ENCODE measurements around the gene SUCO. TPM values are rescaled to one million over a fixed set of nuclear protein-coding genes. Genes with fewer than 3 reads are reported as not detected.

Gene SUCO
- total and polyA plus RNA-seq, 2 of the 8 experiments (the other 6 are each of a cell fraction or from before 2014, with no cell fraction given): 8.3 to 35.8 TPM

DNA sequence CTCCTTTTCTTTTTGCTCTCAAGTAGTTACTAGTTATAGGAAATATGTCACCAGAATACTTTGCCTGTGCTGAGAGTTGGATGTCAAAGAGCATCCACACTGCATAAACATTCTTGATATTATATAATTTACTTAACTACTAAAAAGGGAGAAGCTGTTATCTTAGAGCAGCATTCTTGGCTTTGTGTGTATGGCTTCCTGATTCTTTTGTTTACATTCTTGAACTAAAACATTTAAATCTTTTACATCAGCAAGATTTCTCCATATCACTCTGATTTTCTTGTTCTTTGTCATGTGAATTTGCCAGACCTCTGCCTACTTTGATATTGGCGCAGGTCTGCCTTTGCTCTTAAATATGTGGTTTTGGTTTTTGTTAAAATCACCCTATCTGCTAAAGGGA, 48.8 kb downstream of the SUCO start:
- H3K23ac ChIP-seq (ENCODE audit: insufficient read length): no peak overlapping the region
- H3K23me2 ChIP-seq (ENCODE audit: low read depth, low read length): no peaks in the 10 kb centered on the region
- no peak overlapping the region for H2AK5ac ChIP-seq (ENCODE audit: low read depth, low read length)
- H3K79me2 ChIP-seq (ENCODE audit: control insufficient read depth in 1 of 2, insufficient read depth in 2 of 2, low read length in 2 of 2): no peaks in the 10 kb centered on the region
- FAIRE-seq (no peak), DNase-seq (ENCODE audit: low read depth in 1 of 2, low spot score in 2 of 2) (no peak)
- no peak overlapping the region for H2BK15ac ChIP-seq (ENCODE audit: low read length)
- H3K56ac ChIP-seq (replicated peaks; ENCODE audit: insufficient read length, low read depth, low read length): no peak overlapping the region
- H4K8ac ChIP-seq (ENCODE audit: extremely low read depth, insufficient read depth, low read length): no peak overlapping the region
- no peak overlapping the region for H3K27ac ChIP-seq (ENCODE audit: low read depth, low read length)
- no peak overlapping the region for H3K18ac ChIP-seq (ENCODE audit: extremely low read depth, low read length)
- no peak overlapping the region for H3K9ac ChIP-seq (replicated peaks in 1 of 4; ENCODE audit: extremely low read depth in 1 of 4, low read depth in 3 of 4, low read length in 3 of 4)
- no peak overlapping the region for H2BK120ac ChIP-seq (replicated peaks; ENCODE audit: low read depth, low read length)
- TF ChIP-seq CHD2 (IDR thresholded peaks at IDR 0.05; ENCODE audit: low read length) (no peak), BACH1 (IDR thresholded peaks at IDR 0.05; ENCODE audit: low read length) (no peak), RNF2 (IDR thresholded peaks at IDR 0.05; ENCODE audit: borderline replicate concordance, low read depth, low read length, missing control alignments, poor library complexity, severe bottlenecking) (no peak)
- TF ChIP-seq, protein P1, sequence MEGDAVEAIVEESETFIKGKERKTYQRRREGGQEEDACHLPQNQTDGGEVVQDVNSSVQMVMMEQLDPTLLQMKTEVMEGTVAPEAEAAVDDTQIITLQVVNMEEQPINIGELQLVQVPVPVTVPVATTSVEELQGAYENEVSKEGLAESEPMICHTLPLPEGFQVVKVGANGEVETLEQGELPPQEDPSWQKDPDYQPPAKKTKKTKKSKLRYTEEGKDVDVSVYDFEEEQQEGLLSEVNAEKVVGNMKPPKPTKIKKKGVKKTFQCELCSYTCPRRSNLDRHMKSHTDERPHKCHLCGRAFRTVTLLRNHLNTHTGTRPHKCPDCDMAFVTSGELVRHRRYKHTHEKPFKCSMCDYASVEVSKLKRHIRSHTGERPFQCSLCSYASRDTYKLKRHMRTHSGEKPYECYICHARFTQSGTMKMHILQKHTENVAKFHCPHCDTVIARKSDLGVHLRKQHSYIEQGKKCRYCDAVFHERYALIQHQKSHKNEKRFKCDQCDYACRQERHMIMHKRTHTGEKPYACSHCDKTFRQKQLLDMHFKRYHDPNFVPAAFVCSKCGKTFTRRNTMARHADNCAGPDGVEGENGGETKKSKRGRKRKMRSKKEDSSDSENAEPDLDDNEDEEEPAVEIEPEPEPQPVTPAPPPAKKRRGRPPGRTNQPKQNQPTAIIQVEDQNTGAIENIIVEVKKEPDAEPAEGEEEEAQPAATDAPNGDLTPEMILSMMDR (IDR thresholded peaks at IDR 0.05; ENCODE audit: control extremely low read depth in 1 of 3, insufficient read depth in 1 of 3, low read depth in 1 of 3, low read length in 3 of 3): no peak
- H2BK12ac ChIP-seq (ENCODE audit: low read depth, low read length): no peak overlapping the region
- H2BK5ac ChIP-seq (ENCODE audit: low read depth, low read length): no peak overlapping the region
- H3K27me3 ChIP-seq (replicated peaks in 1 of 4; ENCODE audit: control insufficient read depth in 3 of 4, extremely low read depth in 1 of 4, insufficient read depth in 3 of 4, low read length in 3 of 4): no peaks in the 10 kb centered on the region
- no peak overlapping the region for H3K4me2 ChIP-seq (ENCODE audit: insufficient read depth in 1 of 2, low read depth in 2 of 2, low read length in 2 of 2)
- H2BK20ac ChIP-seq (ENCODE audit: low read length): no peak overlapping the region
- WGBS, 2 experiments (ENCODE audit: extremely low coverage in 1 of 2, insufficient coverage in 1 of 2, insufficient read length in 1 of 2, insufficient replicate concordance in 2 of 2, low coverage in 1 of 2, low lambda C conversion rate in 2 of 2, missing lambda C conversion rate in 1 of 2): 50% methylated on average over 1 of the region's 1 CpG; no CpG with 5 or more reads in 1 of the 2 experiments
- CTCF ChIA-PET (ENCODE audit: partially characterized antibody): interaction anchor here (1.6 to 1.7 kb wide), 2 partner anchors 138 to 147 kb away, joined by 4 to 5 read pairs; no protein-coding TSS in a partner anchor
- no peak overlapping the region for H2AFZ ChIP-seq (ENCODE audit: low read length)
- POLR2A ChIA-PET (ENCODE audit: partially characterized antibody): no interaction called here
- H3K36me3 ChIP-seq (ENCODE audit: control insufficient read depth in 2 of 4, insufficient read depth in 4 of 4, low read length in 3 of 4): peaks cover 0 to 26% (median under 1%) of the 10 kb centered on the region in 4 experiments; a peak in 4 of 8 replicates
- no peak overlapping the region for H3K4me3 ChIP-seq (ENCODE audit: extremely low read depth in 1 of 4, insufficient read depth in 2 of 4, low read depth in 3 of 4, low read length in 4 of 4)
- H3K14ac ChIP-seq (ENCODE audit: insufficient read length): no peak overlapping the region
- H4K91ac ChIP-seq (replicated peaks; ENCODE audit: insufficient read length, low read length): no peak overlapping the region
- H3K4me1 ChIP-seq (replicated peaks in 1 of 4; ENCODE audit: control insufficient read depth in 3 of 4, insufficient read depth in 4 of 4, low read length in 3 of 4): peaks cover 0 to 6% (median 0%) of the 10 kb centered on the region in 4 experiments; a peak in 2 of 7 replicates
- no peak overlapping the region for H4K5ac ChIP-seq (ENCODE audit: insufficient read length, low read depth, low read length)
- H4K20me1 ChIP-seq (replicated peaks in 1 of 2; ENCODE audit: control insufficient read depth in 1 of 2, insufficient read depth in 2 of 2, low read length in 2 of 2): no peaks in the 10 kb centered on the region
- no peaks in the 10 kb centered on the region for H3K79me1 ChIP-seq (ENCODE audit: low read depth, low read length)
- no peaks in the 10 kb centered on the region for H3K9me3 ChIP-seq (ENCODE audit: insufficient read depth in 2 of 2, low read depth in 1 of 2, low read length in 1 of 2)
- H3K4ac ChIP-seq (replicated peaks; ENCODE audit: insufficient read length, low read depth, low read length): no peak overlapping the region
